ENCODE results near the gene NPTX1.

DNA sequence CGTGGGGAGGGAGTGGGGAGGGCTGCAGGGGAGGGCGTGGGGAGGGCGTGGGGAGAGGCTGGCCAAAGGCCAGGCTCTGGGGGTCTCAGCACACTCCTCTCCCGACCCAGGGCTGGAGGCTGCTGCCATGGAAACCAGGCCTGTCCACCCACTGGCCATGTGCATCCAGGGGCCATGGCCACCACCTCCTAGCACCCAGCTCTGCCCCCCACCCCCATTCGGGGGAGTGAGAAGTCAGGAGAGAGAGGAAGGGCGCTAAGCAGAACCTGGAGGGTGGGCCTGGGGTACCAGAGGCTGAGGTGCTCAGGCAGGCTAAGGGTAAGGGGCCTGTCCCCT lies 31.8 kb downstream of the NPTX1 start:
- TF ChIP-seq, protein P1, sequence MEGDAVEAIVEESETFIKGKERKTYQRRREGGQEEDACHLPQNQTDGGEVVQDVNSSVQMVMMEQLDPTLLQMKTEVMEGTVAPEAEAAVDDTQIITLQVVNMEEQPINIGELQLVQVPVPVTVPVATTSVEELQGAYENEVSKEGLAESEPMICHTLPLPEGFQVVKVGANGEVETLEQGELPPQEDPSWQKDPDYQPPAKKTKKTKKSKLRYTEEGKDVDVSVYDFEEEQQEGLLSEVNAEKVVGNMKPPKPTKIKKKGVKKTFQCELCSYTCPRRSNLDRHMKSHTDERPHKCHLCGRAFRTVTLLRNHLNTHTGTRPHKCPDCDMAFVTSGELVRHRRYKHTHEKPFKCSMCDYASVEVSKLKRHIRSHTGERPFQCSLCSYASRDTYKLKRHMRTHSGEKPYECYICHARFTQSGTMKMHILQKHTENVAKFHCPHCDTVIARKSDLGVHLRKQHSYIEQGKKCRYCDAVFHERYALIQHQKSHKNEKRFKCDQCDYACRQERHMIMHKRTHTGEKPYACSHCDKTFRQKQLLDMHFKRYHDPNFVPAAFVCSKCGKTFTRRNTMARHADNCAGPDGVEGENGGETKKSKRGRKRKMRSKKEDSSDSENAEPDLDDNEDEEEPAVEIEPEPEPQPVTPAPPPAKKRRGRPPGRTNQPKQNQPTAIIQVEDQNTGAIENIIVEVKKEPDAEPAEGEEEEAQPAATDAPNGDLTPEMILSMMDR (conservative IDR thresholded peaks at IDR 0.05; ENCODE audit: low read length), result no peak
- TF ChIP-seq EZH2phosphoT487 (IDR thresholded peaks at IDR 0.05; ENCODE audit: borderline replicate concordance, low read depth, low read length), result no peak
